Measurements from ENCODE around the gene FARP1.

The FARP1 gene

GRCh38 chr13:98325724-98326123 is 182.8 kb downstream of the FARP1 start:
- no peak for DNase-seq (ENCODE audit: low read depth in 2 of 2)
- no peak overlapping the region for H3K4me3 ChIP-seq (replicated peaks in 1 of 2; ENCODE audit: low read depth in 2 of 2, low read length in 2 of 2)
- no peak for TF ChIP-seq CTCF (IDR thresholded peaks at IDR 0.05; ENCODE audit: low read depth, low read length)

- DNase-seq (ENCODE audit: low read depth in 2 of 2), result no peak
- H3K4me3 ChIP-seq (replicated peaks in 1 of 2; ENCODE audit: low read depth in 2 of 2, low read length in 2 of 2), result no peak overlapping the region
- TF ChIP-seq CTCF (IDR thresholded peaks at IDR 0.05; ENCODE audit: low read depth, low read length), result no peak
Measured at GRCh38 chr13:98326291-98326690, 183.4 kb downstream of the FARP1 start.

- DNase-seq (ENCODE audit: low read depth in 2 of 2), result peak; percentile 51 to 68
- no peak for TF ChIP-seq CTCF (IDR thresholded peaks at IDR 0.05; ENCODE audit: low read depth, low read length)
Measured at GRCh38 chr13:98327371-98328270, 184.7 kb downstream of the FARP1 start.

GRCh38 chr13:98328511-98328910 is 185.6 kb downstream of the FARP1 start:
- H3K4me3 ChIP-seq (replicated peaks in 1 of 2; ENCODE audit: low read depth in 2 of 2, low read length in 2 of 2), result no peak overlapping the region
- TF ChIP-seq CTCF (IDR thresholded peaks at IDR 0.05; ENCODE audit: low read depth, low read length), result no peak
- DNase-seq (ENCODE audit: low read depth in 2 of 2), result no peak

More at GRCh38 chr13:98327371-98328270, 184.7 kb downstream of the FARP1 start:
- H3K4me3 ChIP-seq (replicated peaks in 1 of 2; ENCODE audit: low read depth in 2 of 2, low read length in 2 of 2), result no peak overlapping the region

- no peak for TF ChIP-seq CTCF (IDR thresholded peaks at IDR 0.05; ENCODE audit: low read depth, low read length)
- no peak for DNase-seq (ENCODE audit: low read depth in 2 of 2)
- H3K4me3 ChIP-seq (replicated peaks in 1 of 2; ENCODE audit: low read depth in 2 of 2, low read length in 2 of 2), result no peak overlapping the region
Measured at GRCh38 chr13:98332222-98332621, 189.3 kb downstream of the FARP1 start.

GRCh38 chr13:98332691-98333090 is 189.8 kb downstream of the FARP1 start:
- TF ChIP-seq CTCF (IDR thresholded peaks at IDR 0.05; ENCODE audit: low read depth, low read length), result no peak
- no peak for DNase-seq (ENCODE audit: low read depth in 2 of 2)
- no peak overlapping the region for H3K4me3 ChIP-seq (replicated peaks in 1 of 2; ENCODE audit: low read depth in 2 of 2, low read length in 2 of 2)
